Activated CD4-positive, CD25-positive, alpha-beta regulatory T cell (primary cell): ENCODE measurements around the gene SLC7A9.

Experiments
- DNase-seq, 4 experiments: peaks; one replicate each; lab custom pipeline; 2025; lab: John Stamatoyannopoulos, UW

The SLC7A9 gene

GRCh38 chr19:32869369-32869965 lies at the start of gene SLC7A9:
Gene SLC7A9, minus strand, starts transcription at chr19:32869767. Its CDS starts 1,233 bp downstream, at chr19:32868534.
- DNase-seq = no peak

DNA sequence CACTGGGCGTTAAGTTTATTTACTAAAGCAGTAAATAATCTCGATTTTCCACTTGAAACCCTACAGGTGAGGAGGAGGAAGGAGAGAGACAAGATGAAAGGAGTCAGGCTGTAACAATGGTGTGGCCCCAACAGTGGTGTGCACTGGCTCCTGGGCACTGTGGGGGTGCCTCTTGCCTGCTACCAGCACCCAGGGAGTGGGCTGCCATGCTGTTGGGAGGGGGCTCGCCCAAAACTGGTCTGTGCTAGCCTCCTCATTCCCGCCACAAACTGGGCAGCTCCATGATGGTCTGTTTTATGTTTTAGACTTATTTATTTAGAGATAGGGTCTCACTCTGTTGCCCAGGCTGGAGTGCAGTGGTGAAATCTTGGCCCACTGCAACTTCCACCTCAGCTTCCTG lies 49.8 kb upstream of the SLC7A9 start:
- DNase-seq = no peak

- DNase-seq = no peak
These were observed 48.0 kb upstream of the SLC7A9 start for GRCh38 chr19:32917616-32917996.

DNA sequence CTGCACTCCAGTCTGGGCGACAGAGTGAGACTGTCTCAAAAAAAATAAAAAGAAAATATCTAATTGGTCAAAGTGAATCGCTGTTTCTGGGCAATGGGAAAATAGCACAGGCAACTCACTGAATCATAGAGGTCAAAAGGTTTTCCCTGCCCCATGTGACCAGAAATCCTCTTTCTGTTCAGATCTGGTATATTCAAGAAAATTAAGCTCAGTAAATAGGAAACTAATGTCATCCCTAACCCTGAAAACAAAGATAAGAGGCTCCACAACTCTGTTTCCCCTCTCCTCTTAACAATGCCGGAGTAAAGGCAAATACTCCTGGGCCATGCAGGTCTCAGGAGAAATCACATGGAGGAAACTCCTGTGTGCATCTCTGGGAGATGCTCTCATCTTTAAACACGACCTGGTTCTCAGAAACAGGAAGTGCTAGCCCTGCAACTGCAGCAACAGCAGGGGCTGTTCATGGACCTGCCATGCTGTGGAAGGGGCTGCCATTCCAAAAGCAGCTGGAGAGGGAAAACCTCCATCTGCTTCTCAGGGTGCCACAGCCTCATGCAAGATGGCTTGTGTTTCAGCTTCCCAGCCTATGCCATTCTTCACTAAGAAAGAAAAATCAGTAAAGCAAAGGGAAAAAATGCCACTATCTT lies 47.5 kb upstream of the SLC7A9 start:
- no peak for DNase-seq

GRCh38 chr19:32914879-32915660 lies 45.5 kb upstream of the SLC7A9 start:
- DNase-seq = no peak

- DNase-seq = no peak
These were observed 41.9 kb upstream of the SLC7A9 start for GRCh38 chr19:32911467-32911866.

- DNase-seq = no peak
These were observed 41.3 kb upstream of the SLC7A9 start for GRCh38 chr19:32910874-32911273.

GRCh38 chr19:32910094-32910493 lies 40.5 kb upstream of the SLC7A9 start:
- DNase-seq = no peak

GRCh38 chr19:32909257-32909656 lies 39.7 kb upstream of the SLC7A9 start:
- DNase-seq = no peak

- DNase-seq = no peak
These were observed 39.1 kb upstream of the SLC7A9 start for GRCh38 chr19:32908641-32909190.

GRCh38 chr19:32902448-32902847 lies 32.9 kb upstream of the SLC7A9 start:
- no peak for DNase-seq

DNA sequence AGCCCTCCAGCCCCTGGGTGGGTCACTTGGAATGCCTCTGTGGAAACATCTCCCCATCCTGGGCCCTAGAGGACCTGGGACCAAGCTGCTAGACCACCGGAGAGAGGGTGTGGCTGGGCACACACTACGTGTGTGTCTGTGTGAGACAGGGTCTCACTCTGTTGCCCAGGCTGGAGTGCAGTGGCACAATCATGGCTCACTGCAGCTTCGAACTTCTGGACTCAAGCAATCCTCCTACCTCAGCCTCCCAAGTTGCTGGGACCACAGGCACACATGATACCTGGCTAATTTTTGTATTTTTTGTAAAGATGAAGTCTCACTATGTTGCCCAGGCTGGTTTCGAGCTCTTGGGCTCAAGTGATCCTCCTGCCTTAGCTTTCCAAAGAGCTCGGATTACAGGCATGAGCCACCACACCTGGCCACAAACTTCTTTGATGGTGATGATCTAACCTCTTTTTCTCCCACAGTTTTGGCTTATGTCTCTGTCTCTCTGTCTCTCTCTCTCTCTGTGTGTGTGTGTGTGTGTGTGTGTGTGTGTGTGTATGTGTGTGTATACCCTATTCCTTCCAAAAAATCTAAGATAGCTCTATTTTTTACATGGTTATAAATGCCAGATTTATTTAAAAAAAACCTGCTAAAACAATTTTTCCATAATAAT lies 32.1 kb upstream of the SLC7A9 start:
- no peak for DNase-seq

DNA sequence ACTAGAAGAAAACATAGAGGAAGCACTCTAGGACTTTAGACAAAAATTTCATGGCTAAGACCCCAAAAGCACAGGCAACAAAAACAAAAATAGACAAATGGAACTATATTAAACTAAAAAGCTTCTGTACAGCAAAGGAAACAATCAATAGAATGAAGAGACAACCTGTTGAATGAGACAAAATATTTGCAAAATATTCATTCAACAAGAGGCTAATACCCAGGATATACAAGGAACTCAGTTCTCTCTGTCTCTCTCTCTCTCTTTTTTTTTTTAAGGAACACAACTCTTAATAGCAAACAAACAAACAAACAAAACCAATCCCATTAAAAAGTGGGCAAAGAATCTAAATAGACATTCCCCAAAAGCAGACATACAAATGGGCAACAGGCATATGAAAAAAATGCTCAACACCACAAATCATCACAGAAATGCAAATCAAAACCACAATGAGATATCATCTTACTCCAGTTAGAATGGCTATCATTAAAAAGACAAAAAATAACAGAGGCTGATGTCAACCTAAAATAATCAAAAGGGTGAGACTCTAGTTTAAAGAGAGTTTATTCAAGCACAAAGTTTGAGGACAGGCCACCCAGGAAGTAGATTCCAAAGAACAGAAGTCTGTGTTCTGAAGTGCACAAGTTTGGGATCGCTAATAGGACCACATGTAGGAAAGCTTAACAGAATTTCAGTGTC lies 27.1 kb upstream of the SLC7A9 start:
- no peak for DNase-seq

DNA sequence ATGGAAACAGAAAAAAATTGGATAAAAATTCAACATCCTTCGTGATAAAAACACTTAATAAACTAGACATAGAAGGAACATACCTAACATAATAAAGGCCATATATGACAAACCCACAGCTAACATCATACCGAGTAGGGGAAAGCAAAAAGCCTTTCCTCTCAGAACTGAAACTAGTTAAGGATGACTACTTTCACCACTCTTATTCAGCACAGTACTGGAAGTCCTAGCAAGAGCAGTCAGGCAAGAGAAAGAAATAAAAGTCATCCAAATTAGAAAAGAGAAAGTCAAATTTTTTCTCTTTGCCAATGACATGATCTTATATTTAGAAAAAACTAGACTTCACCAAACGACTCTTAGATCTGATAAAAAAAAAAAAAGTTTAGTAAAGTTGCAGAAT lies 25.8 kb upstream of the SLC7A9 start:
- no peak for DNase-seq

GRCh38 chr19:32891609-32892008 lies 22.0 kb upstream of the SLC7A9 start:
- DNase-seq = no peak

DNA sequence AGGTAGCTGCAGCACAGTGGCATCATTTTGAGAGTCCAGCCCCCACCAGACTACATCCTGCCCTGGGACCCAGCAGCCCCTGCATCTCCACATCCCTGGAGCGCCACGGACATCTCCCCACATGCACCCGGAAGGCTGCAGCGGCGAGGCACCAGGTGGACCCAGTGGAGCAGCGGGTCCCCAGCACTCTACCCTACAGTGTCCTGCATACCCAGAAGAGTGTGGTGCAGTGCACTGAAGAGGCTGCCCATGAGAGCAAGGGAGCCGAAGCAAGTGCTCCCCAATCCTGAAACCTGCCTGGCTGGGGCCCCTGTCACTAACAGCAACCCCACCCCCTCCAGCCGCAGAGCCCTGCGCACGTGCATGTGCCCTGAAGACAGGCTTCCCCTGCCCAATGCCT lies 21.3 kb upstream of the SLC7A9 start:
- DNase-seq = no peak

GRCh38 chr19:32890326-32890725 lies 20.8 kb upstream of the SLC7A9 start:
- DNase-seq = no peak

GRCh38 chr19:32889137-32889934 lies 19.8 kb upstream of the SLC7A9 start:
- DNase-seq = no peak

- DNase-seq = no peak
These were observed 18.1 kb upstream of the SLC7A9 start for GRCh38 chr19:32887572-32888215.

DNA sequence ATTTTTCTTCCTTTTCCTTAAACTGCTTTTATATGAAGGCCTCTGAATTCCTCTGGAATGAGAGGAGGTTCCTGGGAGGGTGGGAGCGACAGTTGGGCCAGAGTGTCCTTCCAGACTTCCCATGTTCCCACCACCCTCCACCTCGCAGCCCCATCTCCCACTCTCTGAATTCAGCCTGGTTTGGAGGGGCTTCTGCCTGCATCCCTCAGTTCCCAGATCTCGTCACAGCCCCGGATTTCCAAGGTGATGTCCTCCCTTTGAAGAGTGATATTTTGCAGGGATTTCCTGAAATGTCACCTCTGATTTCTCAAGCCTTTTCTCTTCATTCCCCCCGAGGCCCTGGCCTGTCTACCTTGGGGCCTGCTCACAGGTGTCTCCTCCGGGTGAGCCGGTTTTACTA lies 16.7 kb upstream of the SLC7A9 start:
- no peak for DNase-seq
